Activated naive CD8-positive, alpha-beta T cell treated with anti-CD3 and anti-CD28 coated beads, Interleukin-2, amount 50 U/mL, for 16 hours (primary cell): ENCODE measurements around the gene UBL4A.
"Not testable (repeated sequence)": the region's sequence is repeated elsewhere in the genome, so short reads cannot be mapped to it uniquely, and the experiment has no call there.

Experiments
- DNase-seq: peaks from one replicate; pipeline ENCODE4 v3.0.0-alpha.2; 2020; ENCODE audit warnings: low read depth, low spot score

Gene UBL4A

GRCh38 chrX:154508384-154508745 lies 21.9 kb upstream of the UBL4A start:
- DNase-seq: no peak

GRCh38 chrX:154507673-154508383 lies 21.4 kb upstream of the UBL4A start:
- DNase-seq: no peak

GRCh38 chrX:154506483-154507332 lies 20.3 kb upstream of the UBL4A start:
- DNase-seq: no peak

- DNase-seq: no peak
These were observed 19.3 kb upstream of the UBL4A start for GRCh38 chrX:154505734-154506133.

GRCh38 chrX:154502989-154503388 lies 16.6 kb upstream of the UBL4A start:
- DNase-seq: no peak

GRCh38 chrX:154502098-154502497 lies 15.7 kb upstream of the UBL4A start:
- DNase-seq: no peak

GRCh38 chrX:154501423-154501822 lies 15.0 kb upstream of the UBL4A start:
- DNase-seq: not testable (repeated sequence)

- not testable (repeated sequence) for DNase-seq
These were observed 10.2 kb upstream of the UBL4A start for GRCh38 chrX:154496591-154497137.

GRCh38 chrX:154495472-154495922 lies 9.1 kb upstream of the UBL4A start:
- DNase-seq: no peak

- no peak for DNase-seq
These were observed 8.3 kb upstream of the UBL4A start for GRCh38 chrX:154494715-154495114.

GRCh38 chrX:154490414-154491083 lies 4.1 kb upstream of the UBL4A start, which contains the start of gene SLC10A3:
TSS of gene SLC10A3 (minus strand) at chrX:154490629. CDS start at chrX:154488940, 1,689 bp downstream.
- peak; percentile 68 for DNase-seq

GRCh38 chrX:154490021-154490413 lies 3.6 kb upstream of the UBL4A start:
- no peak for DNase-seq

- DNase-seq: no peak
These were observed 2.8 kb upstream of the UBL4A start for GRCh38 chrX:154489182-154489581.

GRCh38 chrX:154488336-154489075 lies 2.1 kb upstream of the UBL4A start:
- no peak for DNase-seq

- no peak for DNase-seq
These were observed 1.3 kb upstream of the UBL4A start for GRCh38 chrX:154487518-154488290.

- no peak for DNase-seq
These were observed 391 bp downstream of the UBL4A start for GRCh38 chrX:154486052-154486395.

- no peak for DNase-seq
These were observed 1.0 kb downstream of the UBL4A start for GRCh38 chrX:154485150-154486051.

GRCh38 chrX:154484255-154485149 lies 1.9 kb downstream of the UBL4A start:
- DNase-seq: no peak
